ENCODE data around the gene SPATC1L. TPM values are rescaled to one million over a fixed set of nuclear protein-coding genes. Genes with fewer than 3 reads are reported as not detected.

Gene SPATC1L
- total RNA-seq, 4 donors from 2014 or later: 1.3 to 22.0 (median 7.0) TPM

GRCh38 chr21:46112725-46113215 is 71.5 kb downstream of the SPATC1L start:
- intact Hi-C loops (cut with DNase I): no loop called here
- Histone ChIP-seq H3K4me1 (peaks cover 24 to 35% (median 32%) of the 10 kb centered on the region in 4 donors), H3K36me3 (peaks cover 58 to 79% (median 66%) of the 10 kb centered on the region in 4 donors), H3K4me3 (no peak overlapping the region), H3K27ac (replicated peaks in 1 of 4) (no peak overlapping the region), H3K9me3 (peaks cover 0 to 9% (median 0%) of the 10 kb centered on the region in 4 donors), H3K27me3 (no peaks in the 10 kb centered on the region)
- TF ChIP-seq CTCF (IDR thresholded peaks at IDR 0.05) (no peak), POLR2AphosphoS5 (IDR thresholded peaks at IDR 0.05) (no peak), EP300 (IDR thresholded peaks at IDR 0.05) (no peak), POLR2A (IDR thresholded peaks at IDR 0.05; ENCODE audit: low read depth) (no peak)
- DNase-seq (ENCODE audit: extremely low spot score): no peak
- 77% methylated on average over 11 of the region's 20 CpGs for WGBS

GRCh38 chr21:46111857-46112724 is 72.2 kb downstream of the SPATC1L start:
- Histone ChIP-seq H3K27me3 (no peaks in the 10 kb centered on the region), H3K4me1 (peaks cover 24 to 38% (median 33%) of the 10 kb centered on the region in 4 donors), H3K9me3 (peaks cover 0 to 12% (median 0%) of the 10 kb centered on the region in 4 donors), H3K4me3 (no peak overlapping the region), H3K27ac (replicated peaks in 1 of 4) (no peak overlapping the region), H3K36me3 (peaks cover 51 to 73% (median 59%) of the 10 kb centered on the region in 4 donors)
- 93% methylated on average over 47 of the region's 69 CpGs for WGBS
- DNase-seq (ENCODE audit: extremely low spot score): no peak
- TF ChIP-seq EP300 (IDR thresholded peaks at IDR 0.05) (no peak), CTCF (IDR thresholded peaks at IDR 0.05) (no peak), POLR2AphosphoS5 (IDR thresholded peaks at IDR 0.05) (no peak), POLR2A (IDR thresholded peaks at IDR 0.05; ENCODE audit: low read depth) (no peak)
- intact Hi-C loops (cut with DNase I): no loop called here

GRCh38 chr21:46111193-46111571 is 73.1 kb downstream of the SPATC1L start:
- WGBS: 86% methylated on average over 11 of the region's 12 CpGs
- intact Hi-C loops (cut with DNase I): no loop called here
- H3K27ac ChIP-seq (replicated peaks in 1 of 4): peak overlapping the region; percentile 60 to 72 (median 66)

More at GRCh38 chr21:46111193-46111571, 73.1 kb downstream of the SPATC1L start:
- H3K36me3 ChIP-seq: peaks cover 42 to 64% (median 50%) of the 10 kb centered on the region in 4 donors
- no peaks in the 10 kb centered on the region for H3K27me3 ChIP-seq
- H3K4me1 ChIP-seq: peaks cover 24 to 40% (median 34%) of the 10 kb centered on the region in 4 donors
- no peak for DNase-seq (ENCODE audit: extremely low spot score)
- no peak overlapping the region for H3K4me3 ChIP-seq
- TF ChIP-seq POLR2AphosphoS5 (IDR thresholded peaks at IDR 0.05) (no peak), EP300 (IDR thresholded peaks at IDR 0.05) (no peak), POLR2A (IDR thresholded peaks at IDR 0.05; ENCODE audit: low read depth) (no peak), CTCF (IDR thresholded peaks at IDR 0.05) (no peak)
- peaks cover 0 to 12% (median 0%) of the 10 kb centered on the region in 4 donors for H3K9me3 ChIP-seq

Other genes starting within 250 kb of the SPATC1L start
- 1,000 to 10,000 TPM in 2 of 4 donors, 100 to 1,000 TPM in 2; 646 to 1,432 (median 1,078) TPM for gene COL6A1, start 202.7 kb downstream of the SPATC1L start, total RNA-seq
- gene COL6A2, start 86.3 kb downstream of the SPATC1L start, total RNA-seq: 1,000 to 10,000 TPM in 2 of 4 donors, 100 to 1,000 TPM in 2; 942 to 1,525 (median 1,202) TPM
- gene FTCD, start 28.9 kb downstream of the SPATC1L start, total RNA-seq: 1 to 10 TPM in 2 of 4 donors, under 1 TPM in 1, not detected in 1; 0.26 to 2.5 (median 1.2) TPM
- 10 to 100 TPM; 45.3 to 66.3 (median 53.1) TPM for gene LSS, start 44.3 kb upstream of the SPATC1L start, total RNA-seq
- 10 to 100 TPM; 58.6 to 89.2 (median 81.9) TPM for gene MCM3AP, start 101.2 kb upstream of the SPATC1L start, total RNA-seq
- 10 to 100 TPM in 3 of 4 donors, 1 to 10 TPM in 1; 8.1 to 17.2 (median 10.6) TPM for gene YBEY, start 101.9 kb upstream of the SPATC1L start, total RNA-seq
- gene C21orf58, start 139.4 kb upstream of the SPATC1L start, total RNA-seq: 1 to 10 TPM in 3 of 4 donors, under 1 TPM in 1; 0.50 to 2.5 (median 1.7) TPM
- 10 to 100 TPM; 21.2 to 35.1 (median 24.7) TPM for gene PCNT, start 139.7 kb upstream of the SPATC1L start, total RNA-seq